NCI-H2081 treated with DMSO at 0.1 percent for 48 hours (cell line): Measurements from ENCODE around the gene CDCA3.
"Not testable (repeated sequence)": the region's sequence is repeated elsewhere in the genome, so short reads cannot be mapped to it uniquely, and the experiment has no call there.

Source experiments
- DNase-seq: peaks from one replicate; lab custom pipeline; 2025; lab: John Stamatoyannopoulos, UW

Gene CDCA3

DNA sequence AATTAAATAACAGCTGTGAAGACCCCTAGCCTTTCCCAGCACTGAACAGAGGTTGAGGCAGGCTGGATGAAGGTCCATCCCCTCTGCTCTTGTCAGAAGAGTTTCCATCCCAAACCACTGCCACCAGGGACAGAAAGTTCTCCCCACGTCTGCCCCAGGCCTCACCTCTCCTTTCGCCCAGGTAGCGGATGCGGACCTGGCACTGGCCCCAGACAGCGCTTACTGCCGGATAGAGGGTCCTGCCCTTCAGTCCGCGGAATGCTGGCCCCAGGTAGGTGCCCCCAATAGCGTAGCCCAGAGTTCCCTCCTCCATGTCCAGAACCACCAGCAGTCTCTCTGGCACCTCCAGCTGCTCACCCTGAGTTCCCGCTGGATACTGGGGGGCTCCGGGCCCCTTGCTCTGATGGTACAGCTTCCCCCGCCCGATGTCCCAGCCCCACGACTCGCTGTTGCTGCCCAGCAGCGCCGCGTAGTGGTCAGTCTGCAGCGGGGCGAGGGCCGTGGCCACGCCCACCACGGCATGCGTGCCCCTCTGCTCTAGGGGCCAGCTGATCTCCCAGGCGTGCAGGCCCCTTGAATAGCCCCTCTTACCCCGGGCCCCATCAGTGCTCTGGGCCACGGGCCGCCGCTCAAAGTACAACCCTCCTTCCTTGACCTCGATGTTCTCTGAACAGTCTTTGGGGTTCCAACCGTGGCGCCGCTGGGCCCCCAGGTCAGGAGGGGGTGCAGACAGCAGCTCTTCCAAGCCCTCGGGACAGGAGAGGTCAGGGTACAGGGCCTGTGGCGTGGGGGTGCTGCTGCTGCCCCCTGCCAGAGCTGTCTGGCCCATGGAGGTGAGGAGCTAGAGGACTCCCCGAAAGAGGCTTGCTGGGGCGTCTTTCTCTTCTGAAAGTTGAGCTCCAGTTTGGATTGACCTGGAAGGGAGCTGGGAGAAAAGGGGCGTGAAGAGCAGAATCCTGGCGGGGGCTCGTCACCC lies 21.3 kb upstream of the CDCA3 start:
- DNase-seq = no peak

DNA sequence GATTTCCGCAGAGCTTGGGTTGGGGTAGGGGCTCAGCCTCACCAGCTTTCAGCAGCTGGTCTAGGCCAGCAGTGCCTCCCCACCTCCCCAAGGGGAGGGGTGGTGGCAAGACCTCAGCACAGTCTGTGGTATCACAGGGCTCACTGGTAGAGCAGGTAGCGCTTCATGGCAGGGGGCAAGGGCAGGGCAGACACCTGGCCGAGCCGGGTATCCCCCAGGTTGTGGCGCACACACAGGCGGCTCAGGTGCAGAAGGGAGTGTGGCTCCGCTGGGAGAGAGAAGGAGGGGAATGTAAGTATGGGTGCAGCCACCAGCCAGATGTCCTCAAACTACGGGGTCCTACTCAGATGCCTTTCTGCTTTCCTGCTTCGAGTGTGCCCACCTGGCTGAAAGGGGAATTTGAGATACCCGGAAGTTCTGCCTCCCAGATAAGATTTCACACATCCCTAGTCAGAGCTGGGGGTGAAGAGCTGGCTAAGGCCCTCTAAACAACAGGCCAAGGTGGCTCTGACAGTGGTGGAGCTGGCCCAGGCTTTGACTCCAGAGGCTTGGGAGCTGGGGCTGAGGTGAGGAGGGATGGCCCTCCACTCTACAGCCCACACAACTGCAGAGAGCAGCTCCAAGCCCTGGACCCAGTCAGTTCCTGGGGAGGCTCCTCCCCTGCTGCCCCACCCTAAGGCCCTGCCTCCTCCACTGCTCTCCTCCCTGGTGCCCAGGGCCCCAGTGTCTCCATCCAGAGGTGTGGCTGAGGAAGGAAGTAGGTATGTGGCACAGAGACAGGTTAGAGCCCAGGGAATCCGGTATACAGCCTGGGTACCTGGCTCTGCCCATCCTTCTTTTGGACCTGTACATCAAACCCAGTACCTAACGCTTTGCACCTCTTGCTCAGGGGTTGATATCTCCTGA lies 20.2 kb upstream of the CDCA3 start:
- DNase-seq = no peak

DNA sequence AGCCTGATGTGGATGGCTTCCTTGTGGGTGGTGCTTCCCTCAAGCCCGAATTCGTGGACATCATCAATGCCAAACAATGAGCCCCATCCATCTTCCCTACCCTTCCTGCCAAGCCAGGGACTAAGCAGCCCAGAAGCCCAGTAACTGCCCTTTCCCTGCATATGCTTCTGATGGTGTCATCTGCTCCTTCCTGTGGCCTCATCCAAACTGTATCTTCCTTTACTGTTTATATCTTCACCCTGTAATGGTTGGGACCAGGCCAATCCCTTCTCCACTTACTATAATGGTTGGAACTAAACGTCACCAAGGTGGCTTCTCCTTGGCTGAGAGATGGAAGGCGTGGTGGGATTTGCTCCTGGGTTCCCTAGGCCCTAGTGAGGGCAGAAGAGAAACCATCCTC lies 19.2 kb upstream of the CDCA3 start:
- not testable (repeated sequence) for DNase-seq

DNA sequence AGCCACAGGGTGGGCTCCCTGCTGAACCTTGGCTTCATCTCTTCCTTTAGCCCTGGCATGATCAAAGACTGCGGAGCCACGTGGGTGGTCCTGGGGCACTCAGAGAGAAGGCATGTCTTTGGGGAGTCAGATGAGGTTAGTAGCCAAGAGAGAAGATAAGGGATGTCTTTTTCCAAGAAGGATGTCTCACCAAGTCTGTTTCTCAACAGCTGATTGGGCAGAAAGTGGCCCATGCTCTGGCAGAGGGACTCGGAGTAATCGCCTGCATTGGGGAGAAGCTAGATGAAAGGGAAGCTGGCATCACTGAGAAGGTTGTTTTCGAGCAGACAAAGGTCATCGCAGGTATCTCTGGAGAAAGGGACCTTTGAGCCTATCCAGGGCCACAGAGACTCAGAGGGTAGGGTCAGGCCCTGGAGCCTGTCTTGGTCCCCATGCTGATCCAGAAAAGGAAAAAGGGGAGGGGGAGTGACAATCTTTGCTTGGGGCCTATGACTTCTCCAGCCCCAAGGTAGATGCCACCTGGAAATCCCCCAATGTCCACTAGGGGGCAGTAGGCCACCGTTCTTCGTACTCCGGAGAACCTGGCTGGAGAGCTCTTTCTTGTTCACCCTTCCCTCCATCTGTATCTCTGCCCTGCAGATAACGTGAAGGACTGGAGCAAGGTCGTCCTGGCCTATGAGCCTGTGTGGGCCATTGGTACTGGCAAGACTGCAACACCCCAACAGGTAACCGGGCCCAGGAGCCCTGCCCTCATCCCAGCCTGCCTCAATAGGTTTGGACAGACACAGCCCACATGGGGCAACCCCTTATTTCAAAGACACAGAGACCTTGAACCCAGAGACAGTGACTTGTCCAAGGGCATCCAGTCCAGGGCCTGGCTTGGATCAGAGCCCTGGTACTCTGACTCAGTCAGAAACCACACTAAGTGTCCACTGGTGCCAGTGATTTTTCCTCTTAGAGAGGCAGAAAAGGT lies 18.2 kb upstream of the CDCA3 start:
- peak; percentile 23 for DNase-seq

DNA sequence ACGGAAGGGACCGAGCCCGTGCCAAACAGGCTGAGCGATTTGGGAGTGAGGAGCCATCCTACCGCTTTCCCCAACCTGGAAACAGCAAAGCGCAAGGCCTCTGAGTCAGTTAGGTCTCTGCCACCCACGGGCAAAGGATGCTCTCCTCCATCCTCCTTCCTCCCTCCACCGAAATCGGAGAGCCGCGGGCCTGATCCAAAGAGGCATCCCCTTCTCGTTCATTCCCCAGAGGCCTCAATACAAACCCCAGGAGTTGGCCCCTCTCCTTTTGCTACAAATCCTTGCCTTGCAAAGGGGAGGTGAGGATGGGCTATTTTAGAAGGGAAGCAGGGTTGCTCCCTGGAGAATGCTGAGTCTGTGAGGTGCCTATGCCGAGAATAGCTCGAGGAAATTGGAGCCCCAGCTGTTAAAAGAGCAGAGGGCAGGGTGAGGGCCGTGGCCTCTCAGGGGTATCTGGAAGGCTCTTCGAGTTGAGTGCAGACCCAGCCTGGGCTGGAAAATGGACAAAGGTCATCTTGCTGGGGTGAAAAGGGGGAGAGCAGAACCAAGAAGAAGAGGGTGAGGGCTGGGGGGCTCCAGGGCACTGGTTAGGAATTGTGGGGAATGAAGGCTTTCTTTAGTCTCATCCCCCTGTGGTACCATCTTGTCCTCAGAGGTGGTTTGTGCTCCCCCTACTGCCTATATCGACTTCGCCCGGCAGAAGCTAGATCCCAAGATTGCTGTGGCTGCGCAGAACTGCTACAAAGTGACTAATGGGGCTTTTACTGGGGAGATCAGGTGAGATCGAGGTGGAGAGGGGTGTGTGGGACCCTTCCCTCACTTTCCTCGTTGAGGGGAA lies 17.3 kb upstream of the CDCA3 start:
- DNase-seq = no peak

DNA sequence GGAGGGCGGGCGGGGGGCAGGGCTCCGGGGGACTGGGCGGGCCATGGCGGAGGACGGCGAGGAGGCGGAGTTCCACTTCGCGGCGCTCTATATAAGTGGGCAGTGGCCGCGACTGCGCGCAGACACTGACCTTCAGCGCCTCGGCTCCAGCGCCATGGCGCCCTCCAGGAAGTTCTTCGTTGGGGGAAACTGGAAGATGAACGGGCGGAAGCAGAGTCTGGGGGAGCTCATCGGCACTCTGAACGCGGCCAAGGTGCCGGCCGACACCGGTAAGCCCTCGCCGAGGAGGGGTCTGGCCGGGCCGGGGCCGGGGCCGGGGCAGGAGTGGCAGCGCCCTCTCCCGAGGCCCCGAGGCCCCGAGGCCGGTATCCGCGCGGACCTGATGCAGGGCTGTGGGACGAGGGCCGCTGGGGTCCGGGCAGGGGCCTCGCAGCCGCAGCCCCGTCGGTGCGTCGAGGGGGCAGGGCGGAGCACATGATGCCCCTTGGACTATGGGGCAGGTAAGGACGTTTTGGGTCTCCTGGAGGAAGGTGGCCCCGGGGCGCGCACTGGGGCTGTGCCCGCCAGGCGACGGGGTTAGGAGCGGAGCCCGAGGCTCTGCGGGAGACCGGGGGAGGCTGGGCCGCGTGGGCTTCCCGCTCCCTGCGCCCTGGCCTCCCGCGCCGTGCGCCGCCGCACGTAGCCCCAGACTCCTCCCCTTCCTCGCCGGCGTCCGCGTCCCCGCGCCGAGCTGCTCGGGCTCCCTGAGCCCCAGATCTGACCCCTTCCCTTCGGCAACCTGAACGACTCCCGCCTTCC lies 16.5 kb upstream of the CDCA3 start, which contains the start of gene TPI1:
TPI1 (plus strand) TSS at position 119 of the 798 bp plus-strand sequence; CDS start at position 155, 36 bp downstream.
- peak; percentile 24 for DNase-seq

DNA sequence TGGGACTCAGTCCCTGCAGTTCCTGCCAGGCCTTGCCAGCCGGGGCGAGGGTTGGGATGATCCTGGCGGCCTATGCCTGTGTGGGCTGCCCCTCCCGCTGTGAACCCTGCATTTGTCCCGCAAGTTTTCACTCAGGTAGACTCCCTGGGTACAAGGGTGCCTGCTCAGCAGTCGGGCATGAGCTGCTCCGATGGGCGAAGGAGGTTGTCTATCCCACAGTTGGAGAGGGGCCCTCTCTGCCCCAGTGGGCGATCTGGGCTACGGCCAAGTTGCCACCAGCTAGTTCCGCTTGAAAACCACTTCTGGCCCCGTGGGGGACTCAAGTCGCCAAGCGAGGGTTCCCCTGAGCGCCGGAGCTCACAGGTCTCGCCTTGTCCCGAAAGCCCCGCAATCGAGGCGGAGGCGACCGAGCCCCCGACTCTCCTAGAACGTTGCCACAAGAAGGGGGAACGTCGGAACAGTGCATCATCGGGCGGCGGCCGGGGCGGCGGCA lies 15.9 kb upstream of the CDCA3 start:
- no peak for DNase-seq

DNA sequence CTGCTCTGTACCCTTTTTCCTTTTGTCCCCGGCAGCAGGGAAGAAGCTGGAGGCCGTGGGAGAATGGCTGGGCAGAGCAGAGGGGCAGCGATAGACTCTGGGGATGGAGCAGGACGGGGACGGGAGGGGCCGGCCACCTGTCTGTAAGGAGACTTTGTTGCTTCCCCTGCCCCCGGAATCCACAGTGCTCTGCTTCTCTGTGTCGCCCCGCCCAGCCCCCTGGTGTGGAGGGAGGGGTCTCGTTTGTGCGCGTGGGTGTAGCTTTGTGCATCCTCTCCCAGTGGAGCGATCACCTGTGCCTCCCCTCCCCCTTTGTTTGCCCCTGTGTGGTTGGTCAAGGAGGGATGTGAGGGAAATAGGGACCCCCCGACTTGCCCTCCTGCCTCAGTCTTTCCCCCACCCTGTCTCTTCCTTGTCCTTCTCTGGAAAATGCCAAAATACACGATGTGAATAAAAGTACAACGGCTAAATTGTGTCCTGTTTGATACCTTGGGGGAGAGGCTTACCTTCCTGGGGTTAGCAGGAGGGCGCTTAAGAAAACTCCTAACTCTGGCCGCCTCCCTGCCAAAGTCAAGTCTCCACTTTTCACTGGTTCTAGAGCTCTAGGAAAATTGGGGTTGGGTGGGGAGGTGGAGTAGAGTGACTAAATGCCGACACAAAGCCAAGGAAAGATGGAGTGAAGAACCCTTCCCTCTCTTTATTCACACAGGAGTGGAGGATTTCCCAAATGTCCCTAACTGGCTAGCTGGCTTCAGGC lies 15.3 kb upstream of the CDCA3 start:
- no peak for DNase-seq

DNA sequence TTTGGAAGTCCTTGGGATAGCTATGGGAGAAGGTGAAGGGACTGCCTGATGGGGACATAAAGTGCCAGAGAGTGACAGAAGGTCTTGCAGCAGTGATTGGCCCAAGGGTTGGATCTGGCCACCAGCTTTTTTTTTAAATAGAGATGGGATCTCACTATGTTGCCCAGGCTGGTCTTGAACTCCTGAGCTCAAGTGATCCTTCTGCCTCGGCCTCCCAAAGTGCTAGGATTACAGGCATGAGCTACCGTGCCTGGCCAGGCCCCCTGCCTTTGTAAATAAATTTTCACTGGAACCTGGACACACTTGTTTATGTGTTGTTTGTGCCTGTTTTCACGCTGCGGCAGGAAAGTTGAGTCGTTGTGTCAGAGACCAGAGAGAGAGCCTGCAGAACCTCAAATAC lies 14.2 kb upstream of the CDCA3 start:
- DNase-seq = not testable (repeated sequence)

DNA sequence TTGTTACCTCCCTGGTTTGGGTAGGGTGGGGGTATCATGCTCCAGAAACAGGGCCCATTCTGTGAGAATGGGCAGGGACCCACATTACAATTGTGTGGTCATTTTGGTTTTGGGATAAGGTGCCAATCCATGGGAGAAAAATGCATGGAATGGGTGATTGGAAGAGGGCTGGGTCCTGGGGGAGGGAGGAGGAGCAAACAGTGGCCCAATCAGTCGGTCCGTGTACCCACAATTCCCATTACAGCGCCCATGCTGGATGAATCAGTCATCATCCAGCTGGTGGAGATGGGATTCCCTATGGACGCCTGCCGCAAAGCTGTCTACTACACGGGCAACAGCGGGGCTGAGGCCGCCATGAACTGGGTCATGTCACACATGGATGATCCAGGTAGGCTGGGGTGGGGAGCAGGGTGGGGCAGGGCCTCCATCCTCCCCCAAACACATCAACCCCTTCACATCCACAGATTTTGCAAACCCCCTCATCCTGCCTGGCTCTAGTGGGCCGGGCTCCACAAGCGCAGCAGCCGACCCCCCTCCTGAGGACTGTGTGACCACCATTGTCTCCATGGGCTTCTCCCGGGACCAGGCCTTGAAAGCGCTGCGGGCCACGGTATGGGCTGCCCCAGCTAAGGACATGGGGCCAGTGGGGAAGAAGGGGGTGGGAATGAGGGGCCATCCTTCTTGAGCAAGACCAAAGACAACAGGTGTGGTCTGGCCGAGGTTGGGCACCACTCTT lies 12.7 kb upstream of the CDCA3 start:
- no peak for DNase-seq

DNA sequence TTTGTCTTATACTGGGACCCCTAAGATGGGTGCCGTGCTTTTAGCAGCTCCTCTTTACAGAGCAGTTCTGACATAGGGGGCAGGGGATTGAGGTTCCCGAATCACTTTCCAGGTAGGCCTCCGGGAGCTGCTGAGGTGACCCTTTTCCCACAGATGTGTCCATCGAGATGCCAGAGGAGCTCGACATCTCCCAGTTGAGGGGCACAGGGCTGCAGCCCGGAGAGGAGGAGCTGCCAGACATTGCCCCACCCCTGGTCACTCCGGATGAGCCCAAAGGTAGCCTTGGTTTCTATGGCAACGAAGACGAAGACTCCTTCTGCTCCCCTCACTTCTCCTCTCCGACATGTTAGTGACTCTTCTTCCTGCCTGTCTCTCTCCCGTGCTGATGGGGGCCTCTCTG lies 11.9 kb upstream of the CDCA3 start:
- no peak for DNase-seq

DNA sequence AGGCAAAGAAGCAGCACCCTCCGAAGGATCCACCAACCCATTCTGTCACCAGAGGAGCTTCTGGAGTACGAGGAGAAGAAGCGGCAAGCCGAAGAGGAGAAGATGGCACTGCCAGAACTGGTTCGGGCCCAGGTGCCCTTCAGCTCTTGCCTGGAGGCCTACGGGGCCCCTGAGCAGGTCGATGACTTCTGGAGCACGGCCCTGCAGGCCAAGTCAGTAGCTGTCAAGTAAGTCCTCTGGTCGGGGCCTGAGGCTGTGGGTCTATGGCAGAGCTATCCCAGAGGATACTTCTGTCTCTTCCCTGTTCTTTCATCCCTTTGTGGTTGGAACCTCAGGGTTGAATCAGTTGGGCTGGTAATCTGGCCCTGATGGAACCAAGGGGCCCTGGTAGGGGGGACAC lies 10.3 kb upstream of the CDCA3 start:
- no peak for DNase-seq

DNA sequence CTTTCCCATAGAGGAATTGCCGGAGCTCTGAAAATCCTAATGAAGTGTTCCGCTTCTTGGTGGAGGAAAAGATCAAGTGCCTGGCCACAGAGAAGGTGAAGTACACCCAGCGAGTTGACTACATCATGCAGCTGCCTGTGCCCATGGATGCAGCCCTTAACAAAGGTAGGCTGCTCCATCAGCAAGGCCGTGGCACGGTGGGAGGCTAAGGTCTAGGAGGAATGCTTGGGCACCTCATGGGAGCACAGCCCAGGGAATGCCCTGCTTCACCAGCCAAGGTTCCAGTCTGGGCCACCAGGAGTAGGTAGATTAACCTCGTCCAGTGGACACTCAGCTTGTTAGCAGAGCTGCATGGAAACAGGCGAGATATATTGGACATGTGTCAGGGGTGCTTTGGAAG lies 9.9 kb upstream of the CDCA3 start:
- DNase-seq = no peak

DNA sequence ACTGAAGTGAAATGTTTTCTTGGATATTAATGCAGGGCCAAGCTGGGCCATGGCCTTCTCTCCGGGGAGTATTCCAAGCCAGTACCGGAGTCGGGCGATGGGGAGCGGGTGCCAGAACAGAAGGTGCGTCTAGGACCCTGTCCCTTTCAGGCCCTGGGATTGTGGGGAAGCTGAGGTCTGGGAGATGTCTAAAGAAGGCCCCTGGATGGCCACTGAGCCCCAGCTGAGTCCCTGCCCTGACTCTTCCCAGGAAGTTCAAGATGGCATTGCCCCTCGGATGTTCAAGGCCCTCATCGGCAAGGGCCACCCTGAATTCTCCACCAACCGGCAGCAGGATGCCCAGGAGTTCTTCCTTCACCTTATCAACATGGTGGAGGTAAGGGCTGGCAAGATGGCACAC lies 9.0 kb upstream of the CDCA3 start:
- no peak for DNase-seq

DNA sequence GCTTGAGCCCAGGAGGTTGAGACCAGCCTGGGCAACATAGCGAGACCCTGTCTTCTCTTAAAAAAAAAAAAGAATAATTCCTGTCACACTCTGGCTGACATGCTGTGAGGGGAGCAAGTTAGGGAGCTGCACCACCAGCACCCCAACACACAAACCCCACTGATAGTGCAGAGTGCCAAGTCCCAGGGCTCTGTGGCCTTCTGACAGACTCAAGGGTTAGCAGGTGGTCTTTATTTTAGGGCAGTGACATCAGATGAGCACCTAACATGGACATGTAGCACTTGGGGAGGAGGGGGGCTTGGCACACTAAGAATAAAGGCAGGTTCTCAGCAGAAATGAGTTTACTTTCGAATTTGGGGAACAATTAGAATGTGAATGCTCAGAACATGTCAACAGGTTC lies 7.7 kb upstream of the CDCA3 start:
- no peak for DNase-seq

DNA sequence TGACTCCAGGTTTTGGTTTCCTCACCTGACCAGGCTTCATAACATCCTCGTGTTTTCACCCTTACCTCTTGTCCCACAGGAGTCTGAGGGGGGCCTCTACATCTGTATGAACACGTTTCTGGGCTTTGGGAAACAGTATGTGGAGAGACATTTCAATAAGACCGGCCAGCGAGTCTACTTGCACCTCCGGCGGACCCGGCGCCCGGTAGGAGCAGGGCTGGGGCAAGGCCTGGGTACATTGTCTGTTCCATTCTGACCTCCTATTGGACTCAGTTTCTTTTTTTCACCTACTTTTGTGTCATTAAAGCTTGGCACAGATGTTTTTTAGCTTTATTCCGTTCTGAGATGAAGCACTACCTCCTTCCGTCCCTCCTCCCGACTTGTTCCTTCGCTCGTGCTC lies 4.2 kb upstream of the CDCA3 start:
- no peak for DNase-seq

DNA sequence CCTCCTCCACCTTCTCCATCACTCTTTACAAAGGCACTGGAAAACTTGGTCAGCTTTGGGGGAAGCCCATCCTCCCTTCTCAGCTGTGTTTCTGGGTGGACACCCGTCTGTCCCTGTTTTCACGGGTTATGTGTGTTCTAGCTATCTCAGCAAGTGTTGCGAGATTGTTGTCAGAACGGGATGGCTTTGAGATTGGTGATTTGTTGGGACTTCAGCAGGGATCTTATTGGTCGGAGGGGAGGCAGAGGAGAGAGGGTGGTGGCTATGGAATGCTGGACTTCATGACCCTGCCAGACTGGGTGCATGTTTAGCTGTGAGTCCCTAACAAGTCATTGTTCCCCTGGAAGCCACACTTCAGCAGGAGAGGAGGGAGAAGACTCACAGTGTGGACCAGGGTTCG lies 3.0 kb upstream of the CDCA3 start:
- no peak for DNase-seq

DNA sequence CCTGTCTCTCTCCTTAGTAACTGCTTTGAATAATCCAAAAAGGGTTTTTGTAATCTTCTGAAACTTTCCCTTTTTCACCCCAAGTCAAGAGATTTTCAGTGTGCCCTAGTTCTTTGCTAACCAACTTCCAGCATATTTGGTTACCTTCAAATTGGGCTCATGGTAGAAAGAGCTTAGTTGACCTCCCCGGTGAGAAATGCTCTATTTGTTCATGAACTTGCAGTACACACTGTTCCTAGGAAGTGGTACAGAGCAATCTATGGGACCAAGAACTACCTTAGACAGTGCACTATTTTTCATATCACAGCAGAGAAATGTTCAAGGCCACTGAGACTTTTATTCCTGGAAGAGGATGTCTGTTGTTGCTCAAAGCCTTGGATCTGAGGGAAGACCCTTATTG lies 2.5 kb upstream of the CDCA3 start:
- DNase-seq = no peak
